ENCODE results near the gene DTX3.

- TF ChIP-seq CTCF (conservative IDR thresholded peaks at IDR 0.05; ENCODE audit: low read depth, low read length) (no peak), EZH2 (IDR thresholded peaks at IDR 0.05; ENCODE audit: borderline replicate concordance, low read depth, low read length, poor library complexity, severe bottlenecking) (no peak)
Observed at GRCh38 chr12:57641699-57642442, 37.2 kb downstream of the DTX3 start.
